HEK293 (cell line): Measurements from ENCODE around the gene TMEM119.

Experiments used
- BCL11B ChIP-seq: fragments of 450-650 bp; formaldehyde crosslinking; IDR thresholded peaks from 2 replicates; pipeline ENCODE4 v1.5.1; 2016; ENCODE audit warnings: low read depth, missing biosample characterization, missing genetic modification characterization
- EGR2 ChIP-seq: fragments of 450-650 bp; formaldehyde crosslinking; IDR thresholded peaks from 2 replicates; pipeline ENCODE4 v1.5.1; 2016; ENCODE audit warnings: low read depth, missing biosample characterization, missing genetic modification characterization
- ELK4 ChIP-seq: IDR thresholded peaks from 2 replicates; pipeline ENCODE4 v1.6.1; 2011; ENCODE audit warnings: mild to moderate bottlenecking, low read depth, low read length, borderline replicate concordance
- GLI2 ChIP-seq: fragments of 450-650 bp; formaldehyde crosslinking; IDR thresholded peaks from 2 replicates; pipeline ENCODE4; 2017; ENCODE audit warnings: missing biosample characterization, missing genetic modification characterization, low read depth, borderline replicate concordance
- HOXA7 ChIP-seq: sonication (generic); formaldehyde crosslinking; IDR thresholded peaks from 2 replicates; pipeline ENCODE4 v1.8.1; 2022; ENCODE audit warnings: missing genetic modification reagents, borderline replicate concordance
- MYNN ChIP-seq: fragments of 450-650 bp; formaldehyde crosslinking; IDR thresholded peaks from 2 replicates; pipeline ENCODE4 v1.5.1; 2016; ENCODE audit warnings: missing biosample characterization, missing genetic modification characterization, borderline replicate concordance
- OVOL3 ChIP-seq: fragments of 450-650 bp; formaldehyde crosslinking; IDR thresholded peaks from 2 replicates; pipeline ENCODE4 v1.5.1; 2016; ENCODE audit warnings: missing biosample characterization, missing genetic modification characterization
- PBX3 ChIP-seq: sonication (generic); formaldehyde crosslinking; IDR thresholded peaks from 2 replicates; pipeline ENCODE4 v1.8.1; 2022; ENCODE audit warnings: mild to moderate bottlenecking, moderate library complexity, missing genetic modification reagents
- RBAK ChIP-seq: fragments of 450-650 bp; formaldehyde crosslinking; IDR thresholded peaks from 2 replicates; pipeline ENCODE4 v1.5.1; 2016; ENCODE audit warnings: missing biosample characterization, missing genetic modification characterization
- SALL2 ChIP-seq: fragments of 450-650 bp; formaldehyde crosslinking; IDR thresholded peaks from 2 replicates; pipeline ENCODE4 v1.5.0; 2017; ENCODE audit warnings: missing biosample characterization, mild to moderate bottlenecking, missing genetic modification characterization, borderline replicate concordance
- SCRT1 ChIP-seq: fragments of 450-650 bp; formaldehyde crosslinking; IDR thresholded peaks from 2 replicates; pipeline ENCODE4 v1.5.1; 2016; ENCODE audit warnings: missing biosample characterization, missing genetic modification characterization, borderline replicate concordance
- TCF7L2 ChIP-seq: IDR thresholded peaks from 2 replicates; pipeline ENCODE4 v1.6.1; 2011; ENCODE audit warnings: low read depth, mild to moderate bottlenecking, inconsistent platforms, low read length, moderate library complexity, borderline replicate concordance
- ZBTB20 ChIP-seq: fragments of 450-650 bp; formaldehyde crosslinking; IDR thresholded peaks from 2 replicates; pipeline ENCODE4 v1.5.1; 2016; ENCODE audit warnings: missing biosample characterization, missing genetic modification characterization
- ZBTB6 ChIP-seq: fragments of 450-650 bp; formaldehyde crosslinking; IDR thresholded peaks from 2 replicates; pipeline ENCODE4 v1.5.1; 2017; ENCODE audit warnings: missing biosample characterization, missing genetic modification characterization
- ZFP41 ChIP-seq: fragments of 450-650 bp; formaldehyde crosslinking; IDR thresholded peaks from 2 replicates; pipeline ENCODE4 v1.5.1; 2016; ENCODE audit warnings: missing biosample characterization, missing genetic modification characterization, borderline replicate concordance
- ZFP69B ChIP-seq: fragments of 450-650 bp; formaldehyde crosslinking; IDR thresholded peaks from 2 replicates; pipeline ENCODE4 v1.5.1; 2016; ENCODE audit warnings: missing biosample characterization, missing genetic modification characterization
- ZNF138 ChIP-seq: fragments of 450-650 bp; formaldehyde crosslinking; IDR thresholded peaks from 2 replicates; pipeline ENCODE4 v1.5.1; 2016; ENCODE audit warnings: missing biosample characterization, missing genetic modification characterization, borderline replicate concordance
- ZNF175 ChIP-seq: fragments of 450-650 bp; formaldehyde crosslinking; IDR thresholded peaks from 2 replicates; pipeline ENCODE4 v1.5.1; 2016; ENCODE audit warnings: missing biosample characterization, missing genetic modification characterization
- ZNF239 ChIP-seq: fragments of 450-650 bp; formaldehyde crosslinking; IDR thresholded peaks from 2 replicates; pipeline ENCODE4 v1.5.1; 2016; ENCODE audit warnings: missing biosample characterization, missing genetic modification characterization
- ZNF24 ChIP-seq: fragments of 450-650 bp; formaldehyde crosslinking; IDR thresholded peaks from 2 replicates; pipeline ENCODE4 v1.5.1; 2016; ENCODE audit warnings: missing biosample characterization, missing genetic modification characterization
- ZNF26 ChIP-seq: fragments of 450-650 bp; formaldehyde crosslinking; IDR thresholded peaks from 2 replicates; pipeline ENCODE4 v1.5.1; 2016; ENCODE audit warnings: missing biosample characterization, missing genetic modification characterization
- ZNF266 ChIP-seq: fragments of 450-650 bp; formaldehyde crosslinking; IDR thresholded peaks from 2 replicates; pipeline ENCODE4 v1.5.1; 2016; ENCODE audit warnings: missing biosample characterization, missing genetic modification characterization, low read depth
- ZNF274 ChIP-seq, 2 experiments: fragments of 200-500 bp in 1 of 2; fragments of 450-650 bp in 1 of 2; sonication (Bioruptor generic) in 1 of 2; formaldehyde crosslinking in 1 of 2; IDR thresholded peaks; 2 replicates each; pipeline versions ENCODE4 v1.5.1 to v1.6.1; 2014 to 2016; ENCODE audit warnings: borderline replicate concordance in 1 of 2, inconsistent platforms in 1 of 2, low read length in 1 of 2, missing biosample characterization in 1 of 2, missing genetic modification characterization in 1 of 2
- ZNF335 ChIP-seq: fragments of 450-650 bp; formaldehyde crosslinking; conservative IDR thresholded peaks from 2 replicates; pipeline ENCODE4 v1.5.1; 2016; ENCODE audit warnings: missing biosample characterization, missing genetic modification characterization
- ZNF354C ChIP-seq: fragments of 450-650 bp; formaldehyde crosslinking; IDR thresholded peaks from 2 replicates; pipeline ENCODE4 v1.5.1; 2016; ENCODE audit warnings: missing biosample characterization, missing genetic modification characterization, low read depth, borderline replicate concordance
- ZNF473 ChIP-seq: fragments of 450-650 bp; formaldehyde crosslinking; IDR thresholded peaks from 2 replicates; pipeline ENCODE4 v1.5.1; 2017; ENCODE audit warnings: missing biosample characterization, missing genetic modification characterization
- ZNF501 ChIP-seq: fragments of 450-650 bp; formaldehyde crosslinking; IDR thresholded peaks from 2 replicates; pipeline ENCODE4 v1.5.1; 2016; ENCODE audit warnings: missing biosample characterization, missing genetic modification characterization
- ZNF521 ChIP-seq: fragments of 450-650 bp; formaldehyde crosslinking; IDR thresholded peaks from 2 replicates; pipeline ENCODE4 v1.5.1; 2017; ENCODE audit warnings: missing biosample characterization, mild to moderate bottlenecking, missing genetic modification characterization
- ZNF549 ChIP-seq: fragments of 450-650 bp; IDR thresholded peaks from 2 replicates; pipeline ENCODE4 v1.5.1; 2018; ENCODE audit warnings: missing biosample characterization, missing genetic modification characterization, mild to moderate bottlenecking, inconsistent platforms, moderate library complexity
- ZNF558 ChIP-seq: fragments of 450-650 bp; formaldehyde crosslinking; IDR thresholded peaks from 2 replicates; pipeline ENCODE4 v1.5.1; 2016; ENCODE audit warnings: missing biosample characterization, missing genetic modification characterization
- ZNF560 ChIP-seq: fragments of 450-650 bp; formaldehyde crosslinking; IDR thresholded peaks from 2 replicates; pipeline ENCODE4 v1.5.1; 2017; ENCODE audit warnings: missing biosample characterization, missing genetic modification characterization, borderline replicate concordance
- ZNF561 ChIP-seq: fragments of 450-650 bp; IDR thresholded peaks from 2 replicates; pipeline ENCODE4 v1.5.1; 2018; ENCODE audit warnings: missing biosample characterization, missing genetic modification characterization, borderline replicate concordance
- ZNF596 ChIP-seq: fragments of 450-650 bp; IDR thresholded peaks from 2 replicates; pipeline ENCODE4 v1.5.0; 2018; ENCODE audit warnings: missing biosample characterization, mild to moderate bottlenecking, missing genetic modification characterization, moderate library complexity
- ZNF600 ChIP-seq: fragments of 450-650 bp; formaldehyde crosslinking; IDR thresholded peaks from 2 replicates; pipeline ENCODE4 v1.5.1; 2016; ENCODE audit warnings: missing biosample characterization, missing genetic modification characterization
- ZNF621 ChIP-seq: fragments of 450-650 bp; formaldehyde crosslinking; IDR thresholded peaks from 2 replicates; pipeline ENCODE4 v1.5.1; 2017; ENCODE audit warnings: missing biosample characterization, missing genetic modification characterization
- ZNF623 ChIP-seq: fragments of 450-650 bp; formaldehyde crosslinking; IDR thresholded peaks from 2 replicates; pipeline ENCODE4 v1.5.1; 2016; ENCODE audit warnings: missing biosample characterization, missing genetic modification characterization
- ZNF664 ChIP-seq: fragments of 450-650 bp; formaldehyde crosslinking; IDR thresholded peaks from 2 replicates; pipeline ENCODE4 v1.5.1; 2016; ENCODE audit warnings: missing biosample characterization, missing genetic modification characterization
- ZNF843 ChIP-seq: fragments of 450-650 bp; formaldehyde crosslinking; IDR thresholded peaks from 2 replicates; pipeline ENCODE4 v1.5.1; 2016; ENCODE audit warnings: missing biosample characterization, missing genetic modification characterization

The TMEM119 gene

GRCh38 chr12:108563136-108563803 is 34.6 kb downstream of the TMEM119 start (continued):
- TF ChIP-seq ZNF266 (tag by site-specific recombination) (no peak), ZNF560 (tag by site-specific recombination) (no peak), ZNF26 (tag by site-specific recombination) (no peak), ZNF596 (tag by site-specific recombination) (no peak), ZNF558 (tag by site-specific recombination) (no peak), ZNF239 (tag by site-specific recombination) (no peak), ZNF664 (tag by site-specific recombination) (no peak), GLI2 (tag by site-specific recombination) (no peak), EGR2 (tag by site-specific recombination) (no peak), SCRT1 (no peak), ZNF473 (tag by site-specific recombination) (no peak), ZNF623 (tag by site-specific recombination) (no peak), SALL2 (tag by site-specific recombination) (no peak), ZNF621 (no peak), ZNF549 (tag by site-specific recombination) (no peak), ZNF600 (tag by site-specific recombination) (peak; percentile 73), ZNF335 (peak; percentile 81), ZNF521 (tag by site-specific recombination) (no peak), ZNF274 (IDR thresholded peaks at IDR 0.05; ENCODE audit: low read length) (no peak), ZNF274 (tag by site-specific recombination; IDR thresholded peaks at IDR 0.05; ENCODE audit: borderline replicate concordance) (no peak), RBAK (no peak), ZNF138 (tag by site-specific recombination) (no peak), ZNF843 (tag by site-specific recombination) (no peak), OVOL3 (tag by site-specific recombination) (no peak), ZNF175 (tag by site-specific recombination) (no peak), ZNF354C (tag by site-specific recombination) (no peak), ELK4 (no peak), ZBTB20 (tag by site-specific recombination) (0 out of 2 replicates have a peak, but pooled peaks have one; percentile 3), ZFP41 (tag by site-specific recombination) (no peak), BCL11B (no peak), ZNF501 (tag by site-specific recombination) (0 out of 2 replicates have a peak, but pooled peaks have one; percentile 36), ZFP69B (no peak), ZNF24 (tag by site-specific recombination) (no peak), ZBTB6 (no peak), ZNF561 (tag by site-specific recombination) (peak; percentile 87), TCF7L2 (no peak), PBX3 (CRISPR knock-in tag) (no peak), HOXA7 (no peak), MYNN (tag by site-specific recombination) (no peak)
